D721Med (cell line): ENCODE measurements around the gene ISL2.

Source experiments
- DNase-seq: peaks from one replicate; pipeline ENCODE4 v3.0.0; 2011; ENCODE audit warnings: low spot score; ENCODE audit not compliant: insufficient read length
- FAIRE-seq: peaks from 2 replicates; lab custom pipeline; 2011; peaks lifted over from hg19 to GRCh38; lab: Jason Lieb, UNC
- CTCF ChIP-seq: IDR thresholded peaks from 2 replicates; pipeline ENCODE4 v1.5.1; 2012; ENCODE audit warnings: mild to moderate bottlenecking, control low read depth; ENCODE audit not compliant: insufficient read depth; ENCODE audit errors: missing control alignments

ISL2 gene

GRCh38 chr15:76381366-76381765, 44.8 kb downstream of the ISL2 start:
- no peak for DNase-seq
- no peak for FAIRE-seq
- TF ChIP-seq CTCF: no peak

GRCh38 chr15:76382987-76383728, 46.6 kb downstream of the ISL2 start:
- DNase-seq (no peak), FAIRE-seq (no peak)
- no peak for TF ChIP-seq CTCF

- DNase-seq: no peak
- TF ChIP-seq CTCF: no peak
- FAIRE-seq: no peak
Measured at GRCh38 chr15:76384409-76384808, 47.8 kb downstream of the ISL2 start.

GRCh38 chr15:76386178-76386577, 49.6 kb downstream of the ISL2 start:
- DNase-seq (no peak), FAIRE-seq (no peak)
- no peak for TF ChIP-seq CTCF

- TF ChIP-seq CTCF: no peak
- FAIRE-seq (no peak), DNase-seq (no peak)
Measured at GRCh38 chr15:76386926-76387325, 50.4 kb downstream of the ISL2 start.

GRCh38 chr15:76390571-76390970, 54.0 kb downstream of the ISL2 start:
- TF ChIP-seq CTCF: no peak
- FAIRE-seq (no peak), DNase-seq (no peak)

GRCh38 chr15:76391309-76391708, 54.7 kb downstream of the ISL2 start:
- DNase-seq (no peak), FAIRE-seq (no peak)
- TF ChIP-seq CTCF: no peak
